ENCODE data around the gene ZNF609.
A peak's percentile ranks its signal among the peaks of the same experiment; 100 is the strongest.
"Not testable (repeated sequence)": the region's sequence is repeated elsewhere in the genome, so short reads cannot be mapped to it uniquely, and the experiment has no call there.

ZNF609 gene

GRCh38 chr15:64589435-64590084, 129.2 kb downstream of the ZNF609 start:
- Histone ChIP-seq H3K36me3 (ENCODE audit: control insufficient read depth in 4 of 4, insufficient read depth in 4 of 4, low read length in 3 of 4) (no peaks in the 10 kb centered on the region), H3K9me3 (ENCODE audit: control extremely low read depth in 1 of 5, control insufficient read depth in 4 of 5, insufficient read depth in 2 of 5, low read depth in 1 of 5, low read length in 4 of 5) (no peaks in the 10 kb centered on the region), H3K4me3 (ENCODE audit: control insufficient read depth in 1 of 7, extremely low read depth in 1 of 7, insufficient read depth in 4 of 7, low read depth in 2 of 7, low read length in 6 of 7) (no peak overlapping the region), H3K4me1 (ENCODE audit: control extremely low read depth in 1 of 4, control insufficient read depth in 4 of 4, insufficient read depth in 4 of 4, low read length in 3 of 4) (peaks cover 3 to 14% (median 10%) of the 10 kb centered on the region in 4 experiments), H3K27ac (ENCODE audit: insufficient read depth in 1 of 2, low read depth in 1 of 2, low read length in 2 of 2, poor library complexity in 1 of 2, severe bottlenecking in 2 of 2) (no peak overlapping the region), H3K27me3 (replicated peaks in 2 of 5; ENCODE audit: control insufficient read depth in 4 of 5, insufficient read depth in 5 of 5, low read length in 4 of 5) (no peaks in the 10 kb centered on the region)
- ChIA-PET POLR2A (no interaction called here), CTCF (interaction anchor here (0.7 to 1.0 kb wide), 4 partner anchors 20 to 65 kb away, joined by 3 read pairs; no protein-coding TSS in a partner anchor)
- no peak for DNase-seq
- 48% methylated on average over 2 of the region's 3 CpGs for WGBS (ENCODE audit: insufficient coverage)

DNA sequence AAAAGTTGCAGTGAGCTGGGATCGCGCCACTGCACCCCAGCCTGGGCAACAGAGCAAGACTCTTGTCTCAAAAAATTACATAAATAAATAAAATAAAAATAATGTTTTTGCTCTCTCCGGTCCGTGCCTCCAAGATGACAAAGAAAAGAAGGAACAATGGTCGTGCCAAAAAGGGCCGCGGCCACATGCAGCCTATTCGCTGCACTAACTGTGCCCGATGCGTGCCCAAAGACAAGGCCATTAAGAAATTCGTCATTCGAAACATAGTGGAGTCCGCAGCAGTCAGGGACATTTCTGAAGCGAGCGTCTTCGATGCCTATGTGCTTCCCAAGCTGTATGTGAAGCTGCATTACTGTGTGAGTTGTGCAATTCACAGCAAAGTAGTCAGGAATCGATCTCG, 132.5 kb downstream of the ZNF609 start:
- peaks cover 10 to 28% (median 12%) of the 10 kb centered on the region in 4 experiments for H3K4me1 ChIP-seq (ENCODE audit: control extremely low read depth in 1 of 4, control insufficient read depth in 4 of 4, insufficient read depth in 4 of 4, low read length in 3 of 4)
- POLR2A ChIA-PET; H3K4me3 ChIP-seq (ENCODE audit: control insufficient read depth in 1 of 7, extremely low read depth in 1 of 7, insufficient read depth in 4 of 7, low read depth in 2 of 7, low read length in 6 of 7); H3K27ac ChIP-seq (ENCODE audit: insufficient read depth in 1 of 2, low read depth in 1 of 2, low read length in 2 of 2, poor library complexity in 1 of 2, severe bottlenecking in 2 of 2); H3K36me3 ChIP-seq (ENCODE audit: control insufficient read depth in 4 of 4, insufficient read depth in 4 of 4, low read length in 3 of 4); H3K27me3 ChIP-seq (replicated peaks in 2 of 5; ENCODE audit: control insufficient read depth in 4 of 5, insufficient read depth in 5 of 5, low read length in 4 of 5); H3K9me3 ChIP-seq (ENCODE audit: control extremely low read depth in 1 of 5, control insufficient read depth in 4 of 5, insufficient read depth in 2 of 5, low read depth in 1 of 5, low read length in 4 of 5); DNase-seq: not testable (repeated sequence)
- WGBS (ENCODE audit: insufficient coverage) = 95% methylated on average over 9 of the region's 18 CpGs
- CTCF ChIA-PET = interaction anchor here (1.5 kb wide), 1 partner anchor 11 kb away, joined by 3 read pairs; no protein-coding TSS in a partner anchor

DNA sequence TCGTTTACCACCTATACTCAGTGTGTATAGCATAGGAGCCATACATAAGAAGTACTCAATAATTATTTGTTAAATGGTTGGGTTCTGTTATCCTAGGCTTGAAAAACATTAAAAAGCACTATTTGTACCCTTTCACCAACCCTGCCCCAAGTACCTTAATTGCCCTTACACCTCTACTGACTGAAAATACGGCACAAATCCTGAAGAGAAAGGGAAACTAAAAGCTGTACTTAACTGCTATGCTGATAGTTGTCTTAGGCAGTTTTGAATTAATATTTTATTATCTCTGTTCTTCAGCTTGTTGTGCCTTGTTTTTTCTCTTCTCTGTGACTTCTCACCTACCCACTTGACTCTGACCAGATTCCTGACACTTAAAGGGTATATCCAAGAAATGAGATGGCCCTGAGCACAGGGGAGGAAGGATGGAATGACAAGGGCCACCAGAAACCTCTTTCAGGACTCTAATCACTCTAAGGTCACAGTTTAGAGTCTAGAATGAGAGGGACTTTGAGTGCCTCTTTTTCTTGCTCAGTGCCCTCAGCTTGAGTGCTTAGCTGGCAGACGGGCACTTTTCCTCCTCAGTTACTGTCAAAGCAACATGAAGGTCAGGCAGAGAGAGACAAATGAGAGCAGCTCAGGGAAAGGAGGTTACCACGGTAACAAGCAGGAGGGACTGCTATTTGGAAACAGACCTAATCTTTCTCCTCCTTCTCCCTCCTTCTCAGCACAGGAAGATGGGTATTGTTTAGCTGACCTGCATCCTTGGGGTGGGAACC, 136.5 kb downstream of the ZNF609 start:
- ChIA-PET POLR2A (interaction anchor here (0.7 kb wide), 1 partner anchor 19 kb away, joined by 3 read pairs; no protein-coding TSS in a partner anchor), CTCF (interaction anchor here (1.0 to 2.4 kb wide), 7 partner anchors 14 to 170 kb away, joined by 3 to 11 read pairs (median 4); no protein-coding TSS in a partner anchor)
- H3K27me3 ChIP-seq (replicated peaks in 2 of 5; ENCODE audit: control insufficient read depth in 4 of 5, insufficient read depth in 5 of 5, low read length in 4 of 5) = no peaks in the 10 kb centered on the region
- H3K4me1 ChIP-seq (ENCODE audit: control extremely low read depth in 1 of 4, control insufficient read depth in 4 of 4, insufficient read depth in 4 of 4, low read length in 3 of 4) = peaks cover 3 to 29% (median 13%) of the 10 kb centered on the region in 4 experiments
- peak; percentile 34 to 74 (median 67) for DNase-seq
- H3K9me3 ChIP-seq (ENCODE audit: control extremely low read depth in 1 of 5, control insufficient read depth in 4 of 5, insufficient read depth in 2 of 5, low read depth in 1 of 5, low read length in 4 of 5) = no peaks in the 10 kb centered on the region
- peaks cover 0 to 4% (median 0%) of the 10 kb centered on the region in 4 experiments for H3K36me3 ChIP-seq (ENCODE audit: control insufficient read depth in 4 of 4, insufficient read depth in 4 of 4, low read length in 3 of 4)
- peak overlapping the region in 5 of 7 experiments; percentile 34 to 62 (median 46) for H3K4me3 ChIP-seq (ENCODE audit: control insufficient read depth in 1 of 7, extremely low read depth in 1 of 7, insufficient read depth in 4 of 7, low read depth in 2 of 7, low read length in 6 of 7)
- H3K27ac ChIP-seq (ENCODE audit: insufficient read depth in 1 of 2, low read depth in 1 of 2, low read length in 2 of 2, poor library complexity in 1 of 2, severe bottlenecking in 2 of 2) = peak overlapping the region; percentile 34 to 85
- WGBS (ENCODE audit: insufficient coverage) = no CpG with 5 or more reads among the region's 4 CpGs

DNA sequence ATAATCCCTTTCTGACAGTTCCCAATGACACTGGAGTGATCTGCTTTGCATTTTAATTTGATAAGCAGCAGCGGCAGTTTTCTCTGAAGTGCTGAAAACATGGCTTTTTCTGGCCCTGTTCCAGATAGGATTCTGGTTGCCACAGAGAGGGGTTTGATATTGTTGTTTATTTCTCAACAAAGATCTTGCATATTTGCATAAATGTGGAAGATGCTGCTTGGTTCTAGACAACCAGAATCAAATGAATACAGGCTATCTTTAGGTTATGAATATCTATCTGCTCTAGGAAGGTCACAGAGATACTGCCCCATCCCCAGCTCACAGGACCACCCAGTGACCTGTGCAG, 137.1 kb downstream of the ZNF609 start:
- DNase-seq = peak in 2 of 3 donors; percentile 75 to 76
- CTCF ChIA-PET = interaction anchor here (2.4 kb wide), 1 partner anchor 55 kb away, joined by 11 read pairs; no protein-coding TSS in a partner anchor
- peaks cover 3 to 34% (median 15%) of the 10 kb centered on the region in 4 experiments for H3K4me1 ChIP-seq (ENCODE audit: control extremely low read depth in 1 of 4, control insufficient read depth in 4 of 4, insufficient read depth in 4 of 4, low read length in 3 of 4)
- WGBS (ENCODE audit: insufficient coverage) = 17% methylated on average over 1 of the region's 1 CpG
- H3K36me3 ChIP-seq (ENCODE audit: control insufficient read depth in 4 of 4, insufficient read depth in 4 of 4, low read length in 3 of 4) = peaks cover 0 to 4% (median 0%) of the 10 kb centered on the region in 4 experiments
- H3K9me3 ChIP-seq (ENCODE audit: control extremely low read depth in 1 of 5, control insufficient read depth in 4 of 5, insufficient read depth in 2 of 5, low read depth in 1 of 5, low read length in 4 of 5) = no peaks in the 10 kb centered on the region
- H3K27ac ChIP-seq (ENCODE audit: insufficient read depth in 1 of 2, low read depth in 1 of 2, low read length in 2 of 2, poor library complexity in 1 of 2, severe bottlenecking in 2 of 2) = peak overlapping the region; percentile 34 to 85
- POLR2A ChIA-PET = interaction anchor here (0.7 kb wide), 1 partner anchor 19 kb away, joined by 3 read pairs; no protein-coding TSS in a partner anchor
- H3K4me3 ChIP-seq (ENCODE audit: control insufficient read depth in 1 of 7, extremely low read depth in 1 of 7, insufficient read depth in 4 of 7, low read depth in 2 of 7, low read length in 6 of 7) = peak overlapping the region in 4 of 7 experiments; percentile 34 to 62 (median 53)
- H3K27me3 ChIP-seq (replicated peaks in 2 of 5; ENCODE audit: control insufficient read depth in 4 of 5, insufficient read depth in 5 of 5, low read length in 4 of 5) = no peaks in the 10 kb centered on the region

DNA sequence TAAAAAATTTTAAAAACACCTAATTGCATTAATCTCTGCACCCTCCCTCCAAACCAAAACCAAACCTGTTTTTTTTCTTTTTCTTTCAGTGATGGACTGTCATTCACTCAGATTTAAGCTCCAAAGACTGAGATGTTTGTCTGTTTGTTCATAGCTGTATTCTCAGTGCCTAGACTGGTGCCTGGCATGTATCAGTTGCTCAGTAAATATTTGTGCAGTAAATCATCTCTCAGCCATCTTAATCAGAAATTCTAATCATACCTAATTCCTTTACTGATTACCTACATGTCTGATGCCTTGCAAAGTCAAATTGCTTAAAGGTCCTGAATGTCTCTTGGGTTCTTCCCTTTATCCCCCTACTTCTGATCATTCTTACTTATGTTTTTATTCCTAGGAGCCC, 138.8 kb downstream of the ZNF609 start:
- Histone ChIP-seq H3K36me3 (ENCODE audit: control insufficient read depth in 4 of 4, insufficient read depth in 4 of 4, low read length in 3 of 4) (peaks cover 0 to 4% (median 0%) of the 10 kb centered on the region in 4 experiments), H3K4me3 (ENCODE audit: control insufficient read depth in 1 of 7, extremely low read depth in 1 of 7, insufficient read depth in 4 of 7, low read depth in 2 of 7, low read length in 6 of 7) (no peak overlapping the region), H3K9me3 (ENCODE audit: control extremely low read depth in 1 of 5, control insufficient read depth in 4 of 5, insufficient read depth in 2 of 5, low read depth in 1 of 5, low read length in 4 of 5) (no peaks in the 10 kb centered on the region), H3K27me3 (replicated peaks in 2 of 5; ENCODE audit: control insufficient read depth in 4 of 5, insufficient read depth in 5 of 5, low read length in 4 of 5) (no peaks in the 10 kb centered on the region), H3K4me1 (ENCODE audit: control extremely low read depth in 1 of 4, control insufficient read depth in 4 of 4, insufficient read depth in 4 of 4, low read length in 3 of 4) (peaks cover 3 to 48% (median 25%) of the 10 kb centered on the region in 4 experiments), H3K27ac (ENCODE audit: insufficient read depth in 1 of 2, low read depth in 1 of 2, low read length in 2 of 2, poor library complexity in 1 of 2, severe bottlenecking in 2 of 2) (no peak overlapping the region)
- POLR2A ChIA-PET = no interaction called here
- CTCF ChIA-PET = interaction anchor here (1.3 kb wide), 1 partner anchor 13 kb away, joined by 3 read pairs; no protein-coding TSS in a partner anchor
- DNase-seq = no peak

DNA sequence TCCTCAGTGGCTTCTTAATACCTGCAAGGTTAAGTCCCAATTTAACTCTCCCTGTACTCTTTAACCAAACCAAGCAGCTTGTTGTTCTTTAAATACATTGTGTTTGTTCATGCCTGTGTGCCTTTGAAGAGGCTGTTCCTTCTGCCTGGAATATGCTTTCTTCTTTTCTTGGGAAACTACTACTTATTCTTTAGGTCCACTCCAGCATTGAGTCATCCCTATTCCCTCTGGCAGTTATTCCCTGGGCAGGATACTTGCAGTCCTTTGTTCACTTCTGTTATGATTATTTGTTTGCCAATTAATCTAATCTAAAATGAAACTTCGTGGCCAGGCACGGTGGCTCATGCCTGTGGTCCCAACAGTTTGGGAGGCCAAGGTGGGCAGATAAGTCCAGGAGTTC, 139.3 kb downstream of the ZNF609 start:
- Histone ChIP-seq H3K27me3 (replicated peaks in 2 of 5; ENCODE audit: control insufficient read depth in 4 of 5, insufficient read depth in 5 of 5, low read length in 4 of 5) (no peaks in the 10 kb centered on the region), H3K4me3 (ENCODE audit: control insufficient read depth in 1 of 7, extremely low read depth in 1 of 7, insufficient read depth in 4 of 7, low read depth in 2 of 7, low read length in 6 of 7) (no peak overlapping the region), H3K4me1 (ENCODE audit: control extremely low read depth in 1 of 4, control insufficient read depth in 4 of 4, insufficient read depth in 4 of 4, low read length in 3 of 4) (peaks cover 3 to 49% (median 25%) of the 10 kb centered on the region in 4 experiments), H3K9me3 (ENCODE audit: control extremely low read depth in 1 of 5, control insufficient read depth in 4 of 5, insufficient read depth in 2 of 5, low read depth in 1 of 5, low read length in 4 of 5) (no peaks in the 10 kb centered on the region), H3K27ac (ENCODE audit: insufficient read depth in 1 of 2, low read depth in 1 of 2, low read length in 2 of 2, poor library complexity in 1 of 2, severe bottlenecking in 2 of 2) (no peak overlapping the region), H3K36me3 (ENCODE audit: control insufficient read depth in 4 of 4, insufficient read depth in 4 of 4, low read length in 3 of 4) (peaks cover 0 to 4% (median 0%) of the 10 kb centered on the region in 4 experiments)
- CTCF ChIA-PET = interaction anchor here (0.6 to 1.3 kb wide), 2 partner anchors 12 to 162 kb away, joined by 3 read pairs; no protein-coding TSS in a partner anchor
- POLR2A ChIA-PET = no interaction called here
- no CpG with 5 or more reads among the region's 2 CpGs for WGBS (ENCODE audit: insufficient coverage)
- no peak for DNase-seq
